H1 (cell line): ENCODE measurements around the gene XPO6. TPM values are rescaled to one million over a fixed set of nuclear protein-coding genes. Genes with fewer than 3 reads are reported as not detected.

Experiments used
- CTCF ChIA-PET: fragments of 300-600 bp; sonication (Branson Sonifier 250); formaldehyde crosslinking; loops from one replicate; lab custom pipeline; 2021; ENCODE audit not compliant: partially characterized antibody; lab: Charles Lee
- POLR2A ChIA-PET: fragments of 300-600 bp; sonication (Branson Sonifier 250); formaldehyde crosslinking; loops from one replicate; lab custom pipeline; 2021; ENCODE audit warnings: inconsistent platforms; ENCODE audit not compliant: partially characterized antibody; lab: Charles Lee
- DNase-seq, 2 experiments: peaks; one replicate each; pipeline versions ENCODE4 v3.0.0 to v3.0.0-alpha.2; 2010 to 2022; ENCODE audit warnings: low spot score in 2 of 2, low read depth in 1 of 2, mixed read lengths in 1 of 2
- FAIRE-seq: peaks from 2 replicates; lab custom pipeline; 2011; peaks lifted over from hg19 to GRCh38; lab: Jason Lieb, UNC
- H2AFZ ChIP-seq: 2 replicates; pipeline ENCODE4 v1.8.1; 2012; ENCODE audit warnings: low read length, inconsistent platforms
- H2AK5ac ChIP-seq: 2 replicates; pipeline ENCODE4 v1.6.1; 2013; ENCODE audit warnings: low read depth, low read length
- H2BK120ac ChIP-seq: replicated peaks from 2 replicates; pipeline ENCODE3; 2013; ENCODE audit warnings: low read depth, low read length, inconsistent platforms
- H2BK12ac ChIP-seq: 2 replicates; pipeline ENCODE4 v1.6.1; 2013; ENCODE audit warnings: low read depth, low read length
- H2BK15ac ChIP-seq: 2 replicates; pipeline ENCODE4 v1.6.1; 2013; ENCODE audit warnings: low read length
- H2BK20ac ChIP-seq: 2 replicates; pipeline ENCODE4 v1.6.1; 2013; ENCODE audit warnings: low read length
- H2BK5ac ChIP-seq: 2 replicates; pipeline ENCODE4 v1.6.1; 2013; ENCODE audit warnings: low read depth, low read length
- H3K14ac ChIP-seq: 2 replicates; pipeline ENCODE4 v1.6.1; 2013; ENCODE audit warnings: inconsistent platforms; ENCODE audit not compliant: insufficient read length
- H3K18ac ChIP-seq: 2 replicates; pipeline ENCODE4 v1.6.1; 2013; ENCODE audit warnings: low read length; ENCODE audit errors: extremely low read depth
- H3K23ac ChIP-seq: 2 replicates; pipeline ENCODE4 v1.6.1; 2013; ENCODE audit warnings: inconsistent platforms; ENCODE audit not compliant: insufficient read length
- H3K23me2 ChIP-seq: 2 replicates; pipeline ENCODE4 v1.6.1; 2013; ENCODE audit warnings: low read depth, low read length
- H3K27ac ChIP-seq: 2 replicates; pipeline ENCODE4 v1.6.1; 2011; ENCODE audit warnings: low read depth, low read length, inconsistent platforms
- H3K27me3 ChIP-seq, 4 experiments: replicated peaks in 1 of 4; 1 replicate in 1 of 4; 2 replicates in 3 of 4; pipeline versions ENCODE4 v1.6.1 to v1.8.1; 2011 to 2013; ENCODE audit warnings: low read length in 3 of 4, mild to moderate bottlenecking in 3 of 4, inconsistent platforms in 2 of 4, mixed read lengths in 2 of 4, moderate library complexity in 1 of 4; ENCODE audit not compliant: control insufficient read depth in 3 of 4, insufficient read depth in 3 of 4; ENCODE audit errors: extremely low read depth in 1 of 4
- H3K36me3 ChIP-seq, 4 experiments: 2 replicates each; pipeline versions ENCODE4 v1.6.1 to v1.8.1; 2011 to 2013; ENCODE audit warnings: mild to moderate bottlenecking in 4 of 4, low read length in 3 of 4, moderate library complexity in 2 of 4, control low read depth in 1 of 4, inconsistent platforms in 1 of 4; ENCODE audit not compliant: insufficient read depth in 4 of 4, control insufficient read depth in 2 of 4
- H3K4ac ChIP-seq: replicated peaks from 2 replicates; pipeline ENCODE3; 2013; ENCODE audit warnings: low read length, low read depth, mixed read lengths, inconsistent platforms; ENCODE audit not compliant: insufficient read length
- H3K4me1 ChIP-seq, 4 experiments: replicated peaks in 1 of 4; 1 replicate in 1 of 4; 2 replicates in 3 of 4; pipeline versions ENCODE4 v1.6.1 to v1.8.1; 2011 to 2013; ENCODE audit warnings: low read length in 3 of 4, inconsistent platforms in 2 of 4, mixed read lengths in 1 of 4; ENCODE audit not compliant: insufficient read depth in 4 of 4, control insufficient read depth in 3 of 4
- H3K4me2 ChIP-seq, 2 experiments: 2 replicates each; pipeline versions ENCODE4 v1.6.1 to v1.8.1; 2011 to 2013; ENCODE audit warnings: low read depth in 2 of 2, low read length in 2 of 2, control low read depth in 1 of 2, inconsistent platforms in 1 of 2, mild to moderate bottlenecking in 1 of 2; ENCODE audit not compliant: insufficient read depth in 1 of 2
- H3K4me3 ChIP-seq, 4 experiments: fragments of 200-600, 300-600 bp in 1 of 4; sonication (generic), shearing (Covaris generic), sonication (Bioruptor Twin) in 1 of 4; 2 replicates each; pipeline versions ENCODE4 v1.5.1 to v1.8.1; 2011 to 2016; ENCODE audit warnings: low read length in 4 of 4, low read depth in 3 of 4, control low read depth in 2 of 4, inconsistent platforms in 2 of 4, mild to moderate bottlenecking in 2 of 4, mixed read lengths in 1 of 4, moderate library complexity in 1 of 4; ENCODE audit not compliant: insufficient read depth in 2 of 4; ENCODE audit errors: extremely low read depth in 1 of 4
- H3K56ac ChIP-seq: replicated peaks from 2 replicates; pipeline ENCODE3; 2013; ENCODE audit warnings: low read depth, mild to moderate bottlenecking, mixed read lengths, low read length, inconsistent platforms; ENCODE audit not compliant: insufficient read length
- H3K79me1 ChIP-seq: 2 replicates; pipeline ENCODE4 v1.6.1; 2013; ENCODE audit warnings: low read depth, low read length, control low read depth
- H3K79me2 ChIP-seq, 2 experiments: 2 replicates each; pipeline versions ENCODE4 v1.6.1 to v1.8.1; 2012 to 2013; ENCODE audit warnings: low read length in 2 of 2, mild to moderate bottlenecking in 2 of 2, inconsistent platforms in 1 of 2; ENCODE audit not compliant: insufficient read depth in 2 of 2, control insufficient read depth in 1 of 2
- H3K9ac ChIP-seq, 4 experiments: replicated peaks in 1 of 4; 1 replicate in 1 of 4; 2 replicates in 3 of 4; pipeline versions ENCODE4 v1.6.1 to v1.8.1; 2011 to 2013; ENCODE audit warnings: low read depth in 3 of 4, low read length in 3 of 4, control low read depth in 2 of 4, mild to moderate bottlenecking in 2 of 4, moderate library complexity in 2 of 4, inconsistent platforms in 1 of 4; ENCODE audit errors: extremely low read depth in 1 of 4
- H3K9me3 ChIP-seq, 2 experiments: 2 replicates each; pipeline versions ENCODE4 v1.6.1 to v1.8.1; 2012 to 2013; ENCODE audit warnings: mild to moderate bottlenecking in 2 of 2, moderate library complexity in 2 of 2, control low read depth in 1 of 2, inconsistent platforms in 1 of 2, low read depth in 1 of 2, low read length in 1 of 2, mixed read lengths in 1 of 2; ENCODE audit not compliant: insufficient read depth in 2 of 2
- H4K20me1 ChIP-seq, 2 experiments: replicated peaks in 1 of 2; 2 replicates each; pipeline versions ENCODE3 to v1.8.1; 2011 to 2013; ENCODE audit warnings: inconsistent platforms in 2 of 2, low read length in 2 of 2, mild to moderate bottlenecking in 1 of 2; ENCODE audit not compliant: insufficient read depth in 2 of 2, control insufficient read depth in 1 of 2
- H4K5ac ChIP-seq: 2 replicates; pipeline ENCODE4 v1.6.1; 2013; ENCODE audit warnings: low read length, low read depth, mixed read lengths, inconsistent platforms; ENCODE audit not compliant: insufficient read length
- H4K8ac ChIP-seq: 2 replicates; pipeline ENCODE4 v1.8.0; 2013; ENCODE audit warnings: mild to moderate bottlenecking, moderate library complexity, low read length, inconsistent platforms; ENCODE audit not compliant: insufficient read depth; ENCODE audit errors: extremely low read depth
- H4K91ac ChIP-seq: replicated peaks from 2 replicates; pipeline ENCODE3; 2013; ENCODE audit warnings: low read length, mixed read lengths, inconsistent platforms; ENCODE audit not compliant: insufficient read length
- CHD2 ChIP-seq: IDR thresholded peaks from 2 replicates; pipeline ENCODE4 v1.6.1; 2012; ENCODE audit warnings: low read length, improper control_type of control experiment
- WGBS, 2 experiments: shearing (Covaris generic) in 1 of 2; methylation state at CpG; one replicate each; pipeline versions ENCODE4 v1.1.6 to v1.1.7; 2013 to 2015; ENCODE audit warnings: low lambda C conversion rate in 2 of 2, mixed read lengths in 2 of 2, inconsistent platforms in 1 of 2, low coverage in 1 of 2, missing lambda C conversion rate in 1 of 2; ENCODE audit not compliant: insufficient replicate concordance in 2 of 2, insufficient coverage in 1 of 2, insufficient read length in 1 of 2; ENCODE audit errors: extremely low coverage in 1 of 2, missing lambda C conversion rate in 1 of 2; 5-methylcytosine and 5-hydroxymethylcytosine counted together
- polyA plus RNA-seq, 7 experiments: library from polyadenylated mRNA; depleted of rRNA in 3 of 7; stranded (reverse) in 5 of 7; unstranded in 2 of 7; fragments of >200 nt in 5 of 7; fragments of 200-250 nt in 2 of 7; gene quantifications; 1 replicate in 5 of 7; 2 replicates in 1 of 7; 4 replicates in 1 of 7; pipeline versions ENCODE4 v1.2.1 to v1.2.3, GENCODE V29; 2011 to 2013; ENCODE audit warnings: missing spikeins in 2 of 7, mixed read lengths in 2 of 7
- total RNA-seq: library from RNA; stranded (reverse); fragmentation: NEBNext Ultra II Directional; extraction: Animal tissue kit (Norgen Biotek cat#: 25700); gene quantifications from 2 replicates; pipeline ENCODE4 v1.2.1, GENCODE V29; 2021

The XPO6 gene
- total and polyA plus RNA-seq, 2 of the 8 experiments (the other 6 are each of a cell fraction or from before 2014, with no cell fraction given): 152 to 254 TPM

GRCh38 chr16:28180655-28181460, 30.9 kb downstream of the XPO6 start:
- H3K27me3 ChIP-seq: no peaks in the 10 kb centered on the region
- CTCF ChIA-PET: interaction anchor here (0.7 to 0.9 kb wide), 2 partner anchors 14 to 22 kb away, joined by 3 read pairs; no protein-coding TSS in a partner anchor
- no peak overlapping the region for H3K4me2 ChIP-seq

More at GRCh38 chr16:28180655-28181460, 30.9 kb downstream of the XPO6 start:
- H4K91ac ChIP-seq: no peak overlapping the region
- H3K79me2 ChIP-seq: peaks cover 10 to 81% of the 10 kb centered on the region in 2 experiments
- H2BK120ac ChIP-seq: no peak overlapping the region
- no peaks in the 10 kb centered on the region for H3K23me2 ChIP-seq
- no peak overlapping the region for H3K9ac ChIP-seq
- DNase-seq: no peak
- no peak for FAIRE-seq
- H2AFZ ChIP-seq: no peak overlapping the region
- POLR2A ChIA-PET: no interaction called here
- H3K4me3 ChIP-seq: no peak overlapping the region
- no peak overlapping the region for H3K4ac ChIP-seq
- H4K20me1 ChIP-seq: peaks cover 0 to 7% of the 10 kb centered on the region in 2 experiments
- H2BK15ac ChIP-seq: no peak overlapping the region
- H3K79me1 ChIP-seq: no peaks in the 10 kb centered on the region; the same call in 1 of the 2 replicates
- H2BK12ac ChIP-seq: no peak overlapping the region
- 87% methylated on average over 9 of the region's 9 CpGs; no CpG with 5 or more reads in 1 of the 2 experiments for WGBS, 2 experiments
- no peak overlapping the region for H3K14ac ChIP-seq
- H4K8ac ChIP-seq: no peak overlapping the region
- no peak overlapping the region for H2BK20ac ChIP-seq
- H3K56ac ChIP-seq: no peak overlapping the region
- no peak for TF ChIP-seq CHD2
- TF ChIP-seq, all 59 proteins: peak for 0
- Histone ChIP-seq H3K23ac (no peak overlapping the region), H3K4me1 (peaks cover 0 to 9% (median 2%) of the 10 kb centered on the region in 4 experiments; a peak in 2 of 7 replicates), H2AK5ac (no peak overlapping the region), H3K36me3 (peaks cover 0 to 11% (median 3%) of the 10 kb centered on the region in 4 experiments; a peak in 4 of 8 replicates), H2BK5ac (no peak overlapping the region), H3K27ac (no peak overlapping the region), H4K5ac (no peak overlapping the region), H3K9me3 (no peaks in the 10 kb centered on the region), H3K18ac (no peak overlapping the region)
